Kidney (tissue), 14 donors: Measurements from ENCODE around the gene TLL1. TPM values are rescaled to one million over a fixed set of nuclear protein-coding genes. Genes with fewer than 3 reads are reported as not detected.

Source experiments
- DNase-seq, 5 donors: peaks; one replicate each; pipeline ENCODE4 v3.0.0-alpha.2; 2013 to 2020
- FAIRE-seq: peaks from 2 replicates; lab custom pipeline; 2012; peaks lifted over from hg19 to GRCh38; lab: Jason Lieb, UNC
- H3K27ac ChIP-seq, 2 donors: one replicate each; pipeline ENCODE4 v1.7.0; 2013; ENCODE audit warnings: low read depth in 2 of 2, low read length in 2 of 2, inconsistent platforms in 1 of 2
- H3K27me3 ChIP-seq: one replicate; pipeline ENCODE4 v1.7.1; 2013; ENCODE audit warnings: low read length, inconsistent platforms; ENCODE audit not compliant: control insufficient read depth, insufficient read depth
- H3K36me3 ChIP-seq, 3 donors: one replicate each; pipeline versions ENCODE4 v1.7.0 to v1.7.1; 2013; ENCODE audit warnings: low read length in 3 of 3, control low read depth in 1 of 3, inconsistent platforms in 1 of 3; ENCODE audit not compliant: insufficient read depth in 3 of 3, control insufficient read depth in 2 of 3
- H3K4me1 ChIP-seq, 3 donors: one replicate each; pipeline versions ENCODE4 v1.7.0 to v1.7.1; 2013; ENCODE audit warnings: low read length in 3 of 3, inconsistent platforms in 1 of 3, low read depth in 1 of 3; ENCODE audit not compliant: control insufficient read depth in 2 of 3, insufficient read depth in 2 of 3
- H3K4me3 ChIP-seq, 3 donors: one replicate each; pipeline versions ENCODE4 v1.7.0 to v1.8.1; 2013; ENCODE audit warnings: low read length in 3 of 3, control low read depth in 1 of 3, inconsistent platforms in 1 of 3
- H3K9ac ChIP-seq, 3 donors: one replicate each; pipeline versions ENCODE4 v1.7.0 to v1.7.1; 2013; ENCODE audit warnings: low read length in 3 of 3, control low read depth in 1 of 3, inconsistent platforms in 1 of 3
- H3K9me3 ChIP-seq, 3 donors: one replicate each; pipeline versions ENCODE4 v1.7.0 to v1.7.1; 2013; ENCODE audit warnings: low read length in 3 of 3, control low read depth in 1 of 3, inconsistent platforms in 1 of 3; ENCODE audit not compliant: control insufficient read depth in 2 of 3, insufficient read depth in 1 of 3
- intact Hi-C: fragments of 100-400 bp; cut with DNase I; formaldehyde crosslinking; loops from one replicate; pipeline ENCODE4 v1.11.1; 2022
- polyA plus RNA-seq: library from polyadenylated mRNA; stranded (reverse); fragments of 350-450 nt; fragmentation: Illumina TruSeq; extraction: RNeasy Lipid Tissue Mini Kit (QIAGEN cat#74804); gene quantifications from one replicate; pipeline ENCODE4 v1.2.3, GENCODE V29; 2014; ENCODE audit warnings: low read depth, low replicate concordance; ENCODE audit not compliant: insufficient read depth
- total RNA-seq: library from RNA; stranded (reverse); fragmentation: NEBNext Ultra II Directional; extraction: Animal tissue kit (Norgen Biotek cat#: 25700); gene quantifications from one replicate; pipeline ENCODE4 v1.2.1, GENCODE V29; 2021
- TF ChIP-seq, protein P1 (sequence below): IDR thresholded peaks from 3 replicates; pipeline ENCODE4 v1.5.1; 2012; ENCODE audit warnings: mild to moderate bottlenecking, moderate library complexity, borderline replicate concordance; ENCODE audit not compliant: insufficient read depth; ENCODE audit errors: extremely low read depth
- donor health status: control.
- donor health status: control.
- donor health status: control.
- donor health status: control.
- donor health status: control.
- donor health status: DM: yes; HTN: yes; CAD: no.
- donor health status: Normal renal cell carcinoma (clear cell type).

The TLL1 gene
- total and polyA plus RNA-seq, 2 donors from 2014 or later: 0.28 to 10.0 TPM

DNA sequence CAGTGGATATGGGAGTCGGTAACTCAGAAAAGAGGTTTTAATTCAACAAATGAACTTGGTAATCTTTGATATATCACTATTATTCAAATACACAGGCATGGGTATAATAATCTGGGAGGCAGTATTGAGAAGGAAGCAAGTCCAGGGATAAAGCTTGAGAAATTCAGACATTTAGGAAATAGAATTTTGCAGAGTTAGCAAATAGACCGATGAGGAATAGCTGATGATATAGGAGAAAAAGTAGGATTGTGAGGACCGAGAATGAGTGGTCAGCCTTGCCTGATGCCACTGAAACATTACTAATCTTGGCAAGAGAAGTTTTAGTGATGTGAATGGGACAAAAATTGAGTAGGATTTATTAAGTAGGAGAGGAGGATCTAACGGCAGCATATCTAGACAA is 71.9 kb downstream of the TLL1 start:
- intact Hi-C loops: no loop called here
- no peaks in the 10 kb centered on the region for H3K27me3 ChIP-seq
- DNase-seq (no peak), FAIRE-seq (no peak)
- H3K4me3 ChIP-seq: no peak overlapping the region
- no peak overlapping the region for H3K27ac ChIP-seq
- no peaks in the 10 kb centered on the region for H3K4me1 ChIP-seq
- no peak overlapping the region for H3K9ac ChIP-seq
- peaks cover 0 to 4% (median 0%) of the 10 kb centered on the region in 3 donors for H3K9me3 ChIP-seq
- TF ChIP-seq, protein P1, sequence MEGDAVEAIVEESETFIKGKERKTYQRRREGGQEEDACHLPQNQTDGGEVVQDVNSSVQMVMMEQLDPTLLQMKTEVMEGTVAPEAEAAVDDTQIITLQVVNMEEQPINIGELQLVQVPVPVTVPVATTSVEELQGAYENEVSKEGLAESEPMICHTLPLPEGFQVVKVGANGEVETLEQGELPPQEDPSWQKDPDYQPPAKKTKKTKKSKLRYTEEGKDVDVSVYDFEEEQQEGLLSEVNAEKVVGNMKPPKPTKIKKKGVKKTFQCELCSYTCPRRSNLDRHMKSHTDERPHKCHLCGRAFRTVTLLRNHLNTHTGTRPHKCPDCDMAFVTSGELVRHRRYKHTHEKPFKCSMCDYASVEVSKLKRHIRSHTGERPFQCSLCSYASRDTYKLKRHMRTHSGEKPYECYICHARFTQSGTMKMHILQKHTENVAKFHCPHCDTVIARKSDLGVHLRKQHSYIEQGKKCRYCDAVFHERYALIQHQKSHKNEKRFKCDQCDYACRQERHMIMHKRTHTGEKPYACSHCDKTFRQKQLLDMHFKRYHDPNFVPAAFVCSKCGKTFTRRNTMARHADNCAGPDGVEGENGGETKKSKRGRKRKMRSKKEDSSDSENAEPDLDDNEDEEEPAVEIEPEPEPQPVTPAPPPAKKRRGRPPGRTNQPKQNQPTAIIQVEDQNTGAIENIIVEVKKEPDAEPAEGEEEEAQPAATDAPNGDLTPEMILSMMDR: no peak
- no peaks in the 10 kb centered on the region for H3K36me3 ChIP-seq

DNA sequence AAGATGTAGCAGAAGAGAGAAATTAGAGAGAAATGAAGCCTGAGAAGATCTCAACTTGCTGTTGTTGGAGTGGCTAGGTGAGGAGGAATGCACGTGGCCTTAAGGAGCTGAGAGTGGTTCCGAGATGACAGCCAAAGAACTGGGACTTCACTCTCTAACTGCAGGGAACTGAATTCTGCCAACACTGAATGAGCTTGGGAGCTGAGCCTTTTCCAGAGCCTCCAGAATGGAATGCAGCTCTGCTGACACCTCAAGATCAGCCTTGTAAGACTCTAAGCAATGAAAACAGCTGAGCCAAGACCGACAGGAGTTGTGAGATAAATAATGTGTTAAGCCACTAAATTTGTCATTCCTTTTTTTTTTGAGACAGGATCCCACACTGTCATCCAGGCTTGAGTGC is 73.0 kb downstream of the TLL1 start:
- H3K27ac ChIP-seq: no peak overlapping the region
- H3K27me3 ChIP-seq: no peaks in the 10 kb centered on the region
- H3K9ac ChIP-seq: no peak overlapping the region
- DNase-seq (no peak), FAIRE-seq (no peak)
- no peaks in the 10 kb centered on the region for H3K4me1 ChIP-seq
- no peak overlapping the region for H3K4me3 ChIP-seq
- peaks cover 0 to 4% (median 0%) of the 10 kb centered on the region in 3 donors for H3K9me3 ChIP-seq
- TF ChIP-seq, protein P1: no peak
- H3K36me3 ChIP-seq: no peaks in the 10 kb centered on the region
- intact Hi-C loops: no loop called here

DNA sequence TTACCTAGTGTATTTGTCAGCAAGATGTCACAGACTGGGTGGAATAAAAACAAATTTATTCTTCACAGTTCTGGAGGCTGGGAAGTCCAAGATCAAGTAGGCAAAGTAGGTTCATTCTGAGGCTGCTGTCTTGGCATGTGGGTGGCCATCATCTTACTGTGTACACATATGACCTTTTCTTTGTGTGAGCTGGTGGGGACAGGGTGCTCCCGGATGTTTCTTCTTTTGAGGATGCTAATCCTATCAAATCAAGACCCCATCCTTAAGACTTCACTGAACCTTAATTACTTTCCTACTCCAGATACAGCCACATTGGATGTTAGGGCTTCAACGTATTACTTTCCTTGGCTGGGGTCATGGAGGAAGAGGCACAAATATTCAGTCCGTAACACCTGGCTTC is 74.0 kb downstream of the TLL1 start:
- Histone ChIP-seq H3K4me3 (no peak overlapping the region), H3K27ac (no peak overlapping the region), H3K4me1 (no peaks in the 10 kb centered on the region), H3K36me3 (no peaks in the 10 kb centered on the region), H3K27me3 (no peaks in the 10 kb centered on the region), H3K9me3 (peaks cover 0 to 4% (median 0%) of the 10 kb centered on the region in 3 donors), H3K9ac (no peak overlapping the region)
- FAIRE-seq: no peak
- TF ChIP-seq, protein P1: no peak
- no peak for DNase-seq
- intact Hi-C loops: no loop called here

DNA sequence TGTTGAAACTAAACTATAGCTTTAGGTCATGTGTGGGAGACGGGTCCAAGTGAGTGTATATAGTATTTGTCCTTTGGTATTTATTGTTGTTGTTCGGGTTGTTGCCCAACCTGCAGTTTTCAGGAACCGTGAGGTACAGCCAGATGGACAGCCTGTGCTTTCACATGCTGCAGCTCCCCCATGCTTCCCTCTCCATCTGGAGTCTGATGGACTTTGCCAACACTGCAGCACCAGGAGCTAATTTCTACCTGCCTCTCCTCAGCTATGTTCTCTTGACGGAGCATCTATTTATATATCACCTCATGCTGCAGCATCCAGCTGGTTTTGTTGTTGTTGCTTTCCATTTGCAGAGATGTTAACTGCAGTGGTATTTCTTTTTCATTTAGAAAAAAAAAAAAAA is 80.1 kb downstream of the TLL1 start:
- Histone ChIP-seq H3K27me3 (no peaks in the 10 kb centered on the region), H3K9ac (no peak overlapping the region), H3K9me3 (peaks cover 0 to 15% (median 0%) of the 10 kb centered on the region in 3 donors), H3K4me1 (no peaks in the 10 kb centered on the region), H3K27ac (no peak overlapping the region), H3K4me3 (no peak overlapping the region), H3K36me3 (no peaks in the 10 kb centered on the region)
- no peak for DNase-seq
- TF ChIP-seq, protein P1: no peak
- intact Hi-C loops: no loop called here
- no peak for FAIRE-seq
